Measurements from ENCODE around the gene NPC1L1. TPM values are rescaled to one million over a fixed set of nuclear protein-coding genes. Genes with fewer than 3 reads are reported as not detected.

The NPC1L1 gene
- total RNA-seq, 6 experiments from 2014 or later: not detected

DNA sequence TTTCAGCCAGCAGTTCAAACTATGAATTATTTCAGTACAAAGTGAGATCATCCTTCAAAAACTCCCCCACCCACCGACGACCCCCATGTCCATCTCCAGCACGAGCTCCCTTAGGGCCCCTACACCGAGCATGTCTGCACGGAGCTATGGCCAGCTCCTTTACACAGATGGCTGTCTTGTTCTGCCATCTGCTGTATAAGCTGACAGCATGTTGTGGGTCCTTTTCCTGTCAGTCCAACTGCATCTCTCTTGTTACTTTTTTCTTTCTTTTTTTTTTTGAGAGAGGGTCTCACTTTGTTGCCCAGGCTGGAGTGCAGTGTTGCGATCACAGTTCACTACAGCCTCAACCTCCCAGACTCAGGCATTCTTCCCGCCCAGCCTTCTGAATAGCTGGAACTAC lies 21.6 kb downstream of the NPC1L1 start:
- Mint-ChIP-seq H3K4me1 (ENCODE audit: low read depth) (no peaks in the 10 kb centered on the region), H3K27ac (no peak overlapping the region), H3K9me3 (peaks cover under 1% of the 10 kb centered on the region), H3K27me3 (ENCODE audit: insufficient read depth) (peaks cover 38% of the 10 kb centered on the region), H3K4me3 (no peak overlapping the region), H3K36me3 (ENCODE audit: low read depth) (peaks cover under 1% of the 10 kb centered on the region; the same call in 1 of the 2 replicates)
- TF ChIP-seq, protein P1, sequence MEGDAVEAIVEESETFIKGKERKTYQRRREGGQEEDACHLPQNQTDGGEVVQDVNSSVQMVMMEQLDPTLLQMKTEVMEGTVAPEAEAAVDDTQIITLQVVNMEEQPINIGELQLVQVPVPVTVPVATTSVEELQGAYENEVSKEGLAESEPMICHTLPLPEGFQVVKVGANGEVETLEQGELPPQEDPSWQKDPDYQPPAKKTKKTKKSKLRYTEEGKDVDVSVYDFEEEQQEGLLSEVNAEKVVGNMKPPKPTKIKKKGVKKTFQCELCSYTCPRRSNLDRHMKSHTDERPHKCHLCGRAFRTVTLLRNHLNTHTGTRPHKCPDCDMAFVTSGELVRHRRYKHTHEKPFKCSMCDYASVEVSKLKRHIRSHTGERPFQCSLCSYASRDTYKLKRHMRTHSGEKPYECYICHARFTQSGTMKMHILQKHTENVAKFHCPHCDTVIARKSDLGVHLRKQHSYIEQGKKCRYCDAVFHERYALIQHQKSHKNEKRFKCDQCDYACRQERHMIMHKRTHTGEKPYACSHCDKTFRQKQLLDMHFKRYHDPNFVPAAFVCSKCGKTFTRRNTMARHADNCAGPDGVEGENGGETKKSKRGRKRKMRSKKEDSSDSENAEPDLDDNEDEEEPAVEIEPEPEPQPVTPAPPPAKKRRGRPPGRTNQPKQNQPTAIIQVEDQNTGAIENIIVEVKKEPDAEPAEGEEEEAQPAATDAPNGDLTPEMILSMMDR (IDR thresholded peaks at IDR 0.05): no peak
- DNase-seq: no peak

DNA sequence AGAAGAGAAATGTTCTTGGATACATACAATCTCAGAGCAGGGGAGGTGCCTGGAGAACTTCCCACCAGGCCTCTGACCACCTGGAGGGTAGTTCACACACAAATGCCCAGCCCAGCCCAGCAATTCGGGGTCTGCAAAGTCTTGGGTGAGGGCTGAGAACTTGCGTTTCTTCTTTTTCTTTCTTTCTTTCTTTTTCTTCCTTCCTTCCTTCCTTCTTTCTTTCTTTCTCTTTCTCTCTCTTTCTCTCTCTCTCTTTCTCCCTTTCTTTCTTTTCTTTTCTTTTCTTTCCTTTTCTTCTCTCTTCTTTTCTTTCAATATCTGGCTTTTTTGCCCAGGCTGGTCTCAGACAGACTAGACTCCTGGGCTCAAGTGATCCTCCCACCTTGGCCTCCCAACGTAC lies 22.4 kb downstream of the NPC1L1 start:
- no peak overlapping the region for H3K4me3 Mint-ChIP-seq
- no peak for DNase-seq
- no peaks in the 10 kb centered on the region for H3K4me1 Mint-ChIP-seq (ENCODE audit: low read depth)
- H3K9me3 Mint-ChIP-seq: no peaks in the 10 kb centered on the region
- peaks cover 36% of the 10 kb centered on the region for H3K27me3 Mint-ChIP-seq (ENCODE audit: insufficient read depth)
- no peaks in the 10 kb centered on the region for H3K36me3 Mint-ChIP-seq (ENCODE audit: low read depth)
- TF ChIP-seq, protein P1 (IDR thresholded peaks at IDR 0.05): no peak
- H3K27ac Mint-ChIP-seq: no peak overlapping the region

DNA sequence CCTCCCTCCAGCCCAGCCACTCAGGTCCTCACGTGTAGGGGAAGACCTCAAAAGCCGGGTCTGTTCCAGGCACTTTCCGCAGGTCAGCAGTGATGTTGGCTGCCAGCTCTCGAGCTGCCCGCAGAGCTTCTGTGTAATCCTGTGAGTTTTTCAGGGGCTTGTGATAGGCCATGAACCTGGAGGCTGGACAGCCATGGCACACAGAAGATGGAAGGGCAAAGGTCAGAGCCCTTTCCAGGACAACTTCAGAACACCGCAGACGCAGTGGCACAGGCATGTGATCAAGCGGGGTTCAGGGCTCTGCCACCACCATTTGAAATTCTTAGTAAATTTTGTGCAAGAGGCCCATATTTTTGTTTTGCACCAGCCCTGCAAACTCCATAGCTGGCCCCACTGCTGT lies 24.0 kb downstream of the NPC1L1 start:
- no peak for DNase-seq
- H3K4me1 Mint-ChIP-seq (ENCODE audit: low read depth): no peaks in the 10 kb centered on the region
- H3K4me3 Mint-ChIP-seq: no peak overlapping the region
- H3K27me3 Mint-ChIP-seq (ENCODE audit: insufficient read depth): peaks cover 32% of the 10 kb centered on the region
- no peaks in the 10 kb centered on the region for H3K9me3 Mint-ChIP-seq
- no peaks in the 10 kb centered on the region for H3K36me3 Mint-ChIP-seq (ENCODE audit: low read depth)
- TF ChIP-seq, protein P1 (IDR thresholded peaks at IDR 0.05): no peak
- no peak overlapping the region for H3K27ac Mint-ChIP-seq

DNA sequence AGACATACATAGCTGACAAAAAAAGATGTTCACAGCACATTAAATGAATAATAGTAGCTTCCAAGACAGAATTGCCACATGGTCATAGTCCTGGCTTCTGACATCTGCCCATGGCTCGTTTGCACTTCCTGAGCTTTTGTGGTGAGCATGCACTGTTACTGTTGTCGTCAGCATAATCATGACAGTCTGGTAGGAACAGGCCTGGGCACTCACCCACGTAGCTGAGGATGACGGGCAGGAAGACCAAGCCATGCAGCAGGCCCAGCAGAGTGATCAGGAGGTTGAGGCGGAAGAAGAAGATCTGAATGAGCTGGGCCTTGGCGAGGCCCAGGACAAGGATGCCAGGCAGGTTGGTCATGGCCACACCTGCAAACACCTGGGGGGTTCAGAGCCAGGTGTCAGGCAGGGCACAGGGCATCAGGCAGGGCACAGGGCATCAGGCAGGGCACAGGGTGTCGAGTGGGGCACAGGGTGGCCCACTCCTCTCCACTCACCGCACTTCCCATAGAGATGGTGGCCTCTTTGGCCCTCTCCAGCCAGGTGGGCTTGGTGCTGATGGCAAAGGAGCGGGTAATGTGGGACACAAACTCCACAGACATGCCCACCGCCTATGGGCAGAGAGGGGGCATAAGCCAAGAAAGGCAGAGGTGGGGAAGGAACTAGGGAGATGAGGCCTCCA lies 25.4 kb downstream of the NPC1L1 start:
- no peak overlapping the region for H3K27ac Mint-ChIP-seq

DNA sequence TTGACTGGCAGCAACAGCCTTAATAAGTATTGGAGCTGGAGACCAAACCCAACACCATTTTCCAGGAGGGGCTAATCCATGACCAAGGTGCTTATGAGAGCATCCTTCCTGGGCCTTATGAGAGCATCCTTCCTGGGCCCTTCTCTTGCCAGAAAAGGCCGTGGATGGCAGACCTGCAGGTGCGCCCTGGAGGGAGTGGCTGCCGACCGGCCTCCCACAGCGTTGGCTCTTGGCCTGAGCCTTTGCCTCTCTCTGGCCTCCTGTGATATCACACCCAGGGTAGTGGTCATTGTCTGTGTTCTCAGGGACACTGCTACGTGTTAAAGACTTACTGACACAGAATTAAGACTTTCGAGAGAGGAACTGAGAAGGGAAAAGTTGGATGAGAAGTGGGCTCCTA lies 28.4 kb downstream of the NPC1L1 start:
- Mint-ChIP-seq H3K27me3 (ENCODE audit: insufficient read depth) (peaks cover 7% of the 10 kb centered on the region), H3K9me3 (peaks cover 4% of the 10 kb centered on the region; the same call in 1 of the 2 replicates), H3K4me3 (no peak overlapping the region), H3K4me1 (ENCODE audit: low read depth) (no peaks in the 10 kb centered on the region), H3K27ac (no peak overlapping the region), H3K36me3 (ENCODE audit: low read depth) (no peaks in the 10 kb centered on the region)
- no peak for DNase-seq
- TF ChIP-seq, protein P1 (IDR thresholded peaks at IDR 0.05): no peak

More for the DNA sequence above, 25.4 kb downstream of the NPC1L1 start:
- Mint-ChIP-seq H3K4me1 (ENCODE audit: low read depth) (no peaks in the 10 kb centered on the region), H3K9me3 (no peaks in the 10 kb centered on the region), H3K4me3 (no peak overlapping the region), H3K27me3 (ENCODE audit: insufficient read depth) (peaks cover 21% of the 10 kb centered on the region), H3K36me3 (ENCODE audit: low read depth) (no peaks in the 10 kb centered on the region)
- TF ChIP-seq, protein P1 (IDR thresholded peaks at IDR 0.05): no peak
- no peak for DNase-seq
